SK-N-SH treated with all-trans-retinoic acid at 6 μM for 48 hours (cell line): Measurements from ENCODE around the gene DNAJA1.

Experiments used
- ATAC-seq: fragments of 200-7000 bp; cut with Tn5 transposase; 3 replicates; pipeline ENCODE4 v1.9.1; 2020; ENCODE audit warnings: mild to moderate bottlenecking, moderate library complexity
- ARNTL ChIP-seq: fragments of 450-650 bp; formaldehyde crosslinking; IDR thresholded peaks from 2 replicates; pipeline ENCODE4 v1.5.0; 2020; ENCODE audit warnings: low read depth, mild to moderate bottlenecking, moderate library complexity, borderline replicate concordance
- BACH2 ChIP-seq: fragments of 250-450 bp; sonication (Bioruptor Pico); IDR thresholded peaks from 2 replicates; pipeline ENCODE4 v1.9.0; 2021; ENCODE audit warnings: mild to moderate bottlenecking, borderline replicate concordance
- CREB5 ChIP-seq: fragments of 250-450 bp; sonication (Bioruptor Pico); IDR thresholded peaks from 2 replicates; pipeline ENCODE4 v1.5.1; 2020; ENCODE audit warnings: low read depth, mild to moderate bottlenecking, moderate library complexity
- CSDC2 ChIP-seq: fragments of 250-450 bp; sonication (Bioruptor Pico); IDR thresholded peaks from 2 replicates; pipeline ENCODE4 v1.5.0; 2020; ENCODE audit warnings: mild to moderate bottlenecking, moderate library complexity
- CSRNP3 ChIP-seq: fragments of 250-450 bp; sonication (Bioruptor Pico); IDR thresholded peaks from 2 replicates; pipeline ENCODE4 v1.5.1; 2021; ENCODE audit warnings: mild to moderate bottlenecking, moderate library complexity
- ESRRG ChIP-seq: fragments of 250-450 bp; sonication (Bioruptor Pico); IDR thresholded peaks from 2 replicates; pipeline ENCODE4 v1.6.1; 2021; ENCODE audit warnings: mild to moderate bottlenecking
- GLIS3 ChIP-seq: fragments of 250-450 bp; sonication (Bioruptor Pico); IDR thresholded peaks from 2 replicates; pipeline ENCODE4 v1.5.0; 2020; ENCODE audit warnings: mild to moderate bottlenecking, moderate library complexity
- PATZ1 ChIP-seq: fragments of 250-450 bp; sonication (Bioruptor Pico); IDR thresholded peaks from 2 replicates; pipeline ENCODE4 v1.8.0; 2020; ENCODE audit warnings: mild to moderate bottlenecking, moderate library complexity, borderline replicate concordance
- PPARA ChIP-seq: fragments of 250-450 bp; sonication (Bioruptor Pico); IDR thresholded peaks from 2 replicates; pipeline ENCODE4 v1.5.0; 2020; ENCODE audit warnings: mild to moderate bottlenecking, borderline replicate concordance
- RARB ChIP-seq: fragments of 250-450 bp; sonication (Bioruptor Pico); IDR thresholded peaks from 2 replicates; pipeline ENCODE4 v1.8.0; 2021; ENCODE audit warnings: mild to moderate bottlenecking, moderate library complexity
- SNAI2 ChIP-seq: fragments of 250-450 bp; sonication (Bioruptor Pico); IDR thresholded peaks from 2 replicates; pipeline ENCODE4 v1.5.0; 2020; ENCODE audit warnings: mild to moderate bottlenecking, moderate library complexity
- TCF4 ChIP-seq: fragments of 250-450 bp; sonication (Bioruptor Pico); IDR thresholded peaks from 2 replicates; pipeline ENCODE4 v1.8.0; 2021; ENCODE audit warnings: mild to moderate bottlenecking, moderate library complexity, borderline replicate concordance
- TSHZ2 ChIP-seq: fragments of 250-450 bp; sonication (Bioruptor Pico); IDR thresholded peaks from 2 replicates; pipeline ENCODE4 v1.5.0; 2020; ENCODE audit warnings: mild to moderate bottlenecking, moderate library complexity
- ZC3H10 ChIP-seq: fragments of 250-450 bp; sonication (Bioruptor Pico); IDR thresholded peaks from 2 replicates; pipeline ENCODE4 v1.5.1; 2021; ENCODE audit warnings: mild to moderate bottlenecking, moderate library complexity
- ZFP3 ChIP-seq: fragments of 250-450 bp; sonication (Bioruptor Pico); IDR thresholded peaks from 2 replicates; pipeline ENCODE4 v1.5.0; 2020; ENCODE audit warnings: mild to moderate bottlenecking, moderate library complexity
- ZFP30 ChIP-seq: fragments of 450-650 bp; formaldehyde crosslinking; IDR thresholded peaks from 2 replicates; pipeline ENCODE4 v1.5.0; 2022; ENCODE audit warnings: mild to moderate bottlenecking, moderate library complexity
- ZNF565 ChIP-seq: fragments of 450-650 bp; formaldehyde crosslinking; conservative IDR thresholded peaks from 2 replicates; pipeline ENCODE4 v1.5.0; 2020; ENCODE audit warnings: low read depth, mild to moderate bottlenecking, moderate library complexity
- ZNF70 ChIP-seq: fragments of 450-650 bp; formaldehyde crosslinking; IDR thresholded peaks from 2 replicates; pipeline ENCODE4 v1.5.0; 2020; ENCODE audit warnings: mild to moderate bottlenecking, moderate library complexity
- ZNF8 ChIP-seq: fragments of 450-650 bp; formaldehyde crosslinking; IDR thresholded peaks from 2 replicates; pipeline ENCODE4 v1.5.0; 2020; ENCODE audit warnings: mild to moderate bottlenecking, moderate library complexity

Gene DNAJA1

GRCh38 chr9:33032865-33033264 lies 7.8 kb downstream of the DNAJA1 start:
- TF ChIP-seq BACH2 = no peak
- no peak for TF ChIP-seq ZNF565 (CRISPR knock-in tag)
- no peak for TF ChIP-seq ZNF70
- no peak for TF ChIP-seq CREB5 (CRISPR knock-in tag)
- no peak for TF ChIP-seq CSRNP3 (CRISPR knock-in tag)
- TF ChIP-seq ZNF8 (CRISPR knock-in tag) = no peak
- TF ChIP-seq TSHZ2 = no peak
- no peak for TF ChIP-seq ZFP30 (CRISPR knock-in tag)
- no peak for TF ChIP-seq ARNTL (CRISPR knock-in tag)
- no peak for TF ChIP-seq TCF4 (CRISPR knock-in tag)
- no peak for TF ChIP-seq PATZ1 (CRISPR knock-in tag)
- no peak for TF ChIP-seq PPARA (CRISPR knock-in tag)
- no peak for TF ChIP-seq ZFP3 (CRISPR knock-in tag)
- TF ChIP-seq ESRRG = no peak
- no peak for TF ChIP-seq CSDC2 (CRISPR knock-in tag)
- TF ChIP-seq SNAI2 (CRISPR knock-in tag) = no peak
- TF ChIP-seq, all 23 proteins: peak for 0
- no peak for ATAC-seq

- ATAC-seq = no peak
Measured at GRCh38 chr9:33040792-33041431, 15.8 kb downstream of the DNAJA1 start.

More at GRCh38 chr9:33040792-33041431, 15.8 kb downstream of the DNAJA1 start:
- no peak for TF ChIP-seq CREB5 (CRISPR knock-in tag)
- TF ChIP-seq PPARA (CRISPR knock-in tag) = no peak
- no peak for TF ChIP-seq ARNTL (CRISPR knock-in tag)
- no peak for TF ChIP-seq GLIS3
- TF ChIP-seq ZFP30 (CRISPR knock-in tag) = no peak
- no peak for TF ChIP-seq ESRRG
- no peak for TF ChIP-seq TSHZ2
- no peak for TF ChIP-seq TCF4 (CRISPR knock-in tag)
- TF ChIP-seq BACH2 = no peak
- TF ChIP-seq RARB (CRISPR knock-in tag) = no peak
- TF ChIP-seq ZC3H10 (CRISPR knock-in tag) = no peak
- no peak for TF ChIP-seq CSRNP3 (CRISPR knock-in tag)
